PFSK-1 (cell line): ENCODE results near the gene ABCA7.

Experiments
- FOXP2 ChIP-seq: optimal IDR thresholded peaks from 2 replicates; pipeline ENCODE3; 2011; ENCODE audit warnings: borderline replicate concordance, control low read depth, inconsistent platforms; ENCODE audit not compliant: insufficient read depth; ENCODE audit errors: extremely low read length, extremely low read depth
- POLR2AphosphoS5 ChIP-seq: IDR thresholded peaks from 2 replicates; pipeline ENCODE4 v1.6.1; 2012; ENCODE audit warnings: low read depth, mild to moderate bottlenecking, control low read depth, low read length, moderate library complexity
- SIN3A ChIP-seq: IDR thresholded peaks from 2 replicates; pipeline ENCODE4 v1.6.1; 2012; ENCODE audit warnings: mild to moderate bottlenecking, low read length, moderate library complexity, borderline replicate concordance; ENCODE audit not compliant: insufficient read depth
- TAF1 ChIP-seq: IDR thresholded peaks from 2 replicates; pipeline ENCODE4 v1.6.1; 2012; ENCODE audit warnings: low read length, control low read depth, borderline replicate concordance; ENCODE audit not compliant: insufficient read depth
- TF ChIP-seq, protein P1 (sequence below), 2 experiments: IDR thresholded peaks; 2 replicates each; pipeline versions ENCODE4 v1.6.1 to v1.8.0; 2011 to 2012; ENCODE audit warnings: low read depth in 2 of 2, low read length in 2 of 2, control low read depth in 1 of 2, inconsistent platforms in 1 of 2, mild to moderate bottlenecking in 1 of 2, moderate library complexity in 1 of 2; ENCODE audit not compliant: insufficient read depth in 1 of 2

DNA sequence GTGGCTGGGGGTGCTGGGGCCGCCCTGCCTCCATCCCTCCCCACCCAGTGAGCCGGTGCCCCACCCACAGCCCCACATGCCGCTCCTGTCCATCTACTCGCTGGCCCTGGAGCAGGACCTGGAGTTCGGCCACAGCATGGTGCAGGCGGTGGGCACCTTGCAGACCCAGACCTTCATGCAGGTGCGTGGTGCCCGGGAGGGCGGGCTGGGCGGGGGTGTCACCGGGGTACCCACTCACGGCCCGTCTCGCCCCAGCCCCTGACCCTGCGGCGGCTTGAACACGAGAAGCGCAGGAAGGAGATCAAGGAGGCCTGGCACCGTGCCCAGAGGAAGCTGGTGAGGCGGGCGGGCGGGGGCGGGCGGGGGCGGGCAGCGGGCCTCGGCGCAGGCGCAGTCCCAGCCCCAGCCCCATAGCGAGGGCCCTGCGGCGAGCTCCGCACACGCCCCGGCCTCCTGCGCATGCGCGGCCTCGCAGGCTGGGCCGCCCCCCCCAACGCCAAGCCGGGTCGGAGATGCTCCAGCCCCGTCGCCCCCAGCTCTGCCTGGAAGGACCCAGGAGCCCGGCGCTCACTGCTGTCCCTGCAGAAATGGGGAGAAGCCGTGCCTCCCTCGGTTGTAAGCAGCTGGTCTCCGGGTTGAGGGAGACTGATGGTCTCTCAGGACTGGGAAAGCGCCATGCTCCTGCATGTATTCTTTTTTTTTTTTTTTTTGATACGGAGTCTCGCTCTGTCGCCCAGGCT, 34.8 kb downstream of the ABCA7 start:
- TF ChIP-seq SIN3A, result no peak
- TF ChIP-seq TAF1, result no peak
- peak; percentile 71; the same call in 1 of the 2 replicates for TF ChIP-seq POLR2AphosphoS5
- TF ChIP-seq, protein P1, sequence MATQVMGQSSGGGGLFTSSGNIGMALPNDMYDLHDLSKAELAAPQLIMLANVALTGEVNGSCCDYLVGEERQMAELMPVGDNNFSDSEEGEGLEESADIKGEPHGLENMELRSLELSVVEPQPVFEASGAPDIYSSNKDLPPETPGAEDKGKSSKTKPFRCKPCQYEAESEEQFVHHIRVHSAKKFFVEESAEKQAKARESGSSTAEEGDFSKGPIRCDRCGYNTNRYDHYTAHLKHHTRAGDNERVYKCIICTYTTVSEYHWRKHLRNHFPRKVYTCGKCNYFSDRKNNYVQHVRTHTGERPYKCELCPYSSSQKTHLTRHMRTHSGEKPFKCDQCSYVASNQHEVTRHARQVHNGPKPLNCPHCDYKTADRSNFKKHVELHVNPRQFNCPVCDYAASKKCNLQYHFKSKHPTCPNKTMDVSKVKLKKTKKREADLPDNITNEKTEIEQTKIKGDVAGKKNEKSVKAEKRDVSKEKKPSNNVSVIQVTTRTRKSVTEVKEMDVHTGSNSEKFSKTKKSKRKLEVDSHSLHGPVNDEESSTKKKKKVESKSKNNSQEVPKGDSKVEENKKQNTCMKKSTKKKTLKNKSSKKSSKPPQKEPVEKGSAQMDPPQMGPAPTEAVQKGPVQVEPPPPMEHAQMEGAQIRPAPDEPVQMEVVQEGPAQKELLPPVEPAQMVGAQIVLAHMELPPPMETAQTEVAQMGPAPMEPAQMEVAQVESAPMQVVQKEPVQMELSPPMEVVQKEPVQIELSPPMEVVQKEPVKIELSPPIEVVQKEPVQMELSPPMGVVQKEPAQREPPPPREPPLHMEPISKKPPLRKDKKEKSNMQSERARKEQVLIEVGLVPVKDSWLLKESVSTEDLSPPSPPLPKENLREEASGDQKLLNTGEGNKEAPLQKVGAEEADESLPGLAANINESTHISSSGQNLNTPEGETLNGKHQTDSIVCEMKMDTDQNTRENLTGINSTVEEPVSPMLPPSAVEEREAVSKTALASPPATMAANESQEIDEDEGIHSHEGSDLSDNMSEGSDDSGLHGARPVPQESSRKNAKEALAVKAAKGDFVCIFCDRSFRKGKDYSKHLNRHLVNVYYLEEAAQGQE (IDR thresholded peaks at IDR 0.05; ENCODE audit: insufficient read depth in 1 of 2, low read depth in 2 of 2, low read length in 2 of 2), result no peak
- no peak for TF ChIP-seq FOXP2
